SK-N-MC (cell line): ENCODE data around the gene SPDYE3.

Experiments
- EZH2 ChIP-seq: fragments of 200-600 bp; sonication (generic); IDR thresholded peaks from one replicate; pipeline ENCODE4 v1.6.1; 2017; ENCODE audit warnings: antibody characterized with exemption
- POLR2AphosphoS5 ChIP-seq: IDR thresholded peaks from 2 replicates; pipeline ENCODE4 v1.6.1; 2012; ENCODE audit warnings: mild to moderate bottlenecking, low read depth, low read length, borderline replicate concordance

GRCh38 chr7:100352984-100353684, 45.6 kb downstream of the SPDYE3 start:
- TF ChIP-seq EZH2 (no peak), POLR2AphosphoS5 (no peak)
